Measurements from ENCODE around the gene ESRRG.

The ESRRG gene

DNA sequence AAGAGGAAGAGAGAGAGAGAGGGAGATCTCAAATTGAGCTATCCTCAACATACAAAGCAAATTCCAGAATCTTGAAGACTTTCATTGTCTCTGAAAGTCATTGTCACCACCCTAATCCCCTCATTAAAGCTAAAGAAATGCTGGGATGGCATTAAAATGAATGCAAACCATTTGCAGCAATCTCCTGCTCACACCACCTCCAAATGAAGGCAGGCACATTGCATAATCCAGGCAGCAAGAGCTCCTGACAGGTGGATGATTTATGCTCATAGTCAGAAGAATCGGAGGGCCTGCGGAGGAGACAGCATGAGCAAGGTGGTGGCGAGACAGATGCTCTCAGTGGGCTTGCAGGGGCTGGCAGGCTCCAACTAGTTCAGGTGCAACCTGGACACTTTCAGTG lies 90.2 kb downstream of the ESRRG start:
- no peak for DNase-seq (ENCODE audit: low read depth in 1 of 2, low spot score in 1 of 2)

DNA sequence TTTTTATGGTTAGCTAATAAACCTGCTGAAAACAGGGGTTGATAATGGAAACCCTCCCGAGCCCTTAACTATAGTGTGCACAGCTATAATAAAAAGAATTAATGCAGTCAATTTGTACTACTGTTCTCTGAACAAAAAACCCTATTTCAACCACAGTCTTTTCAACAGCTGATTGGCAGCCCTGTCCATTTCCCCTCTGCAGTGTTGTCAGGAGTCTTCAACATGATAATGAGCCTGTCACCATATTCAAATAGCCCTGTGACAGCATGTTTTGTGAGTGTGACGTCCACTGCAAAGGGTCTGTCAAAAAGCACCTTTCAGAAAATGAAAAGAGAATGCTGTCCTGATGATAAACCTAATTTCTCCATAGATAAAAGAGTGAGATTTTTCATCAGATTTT lies 92.7 kb downstream of the ESRRG start:
- DNase-seq (ENCODE audit: low read depth in 1 of 2, low spot score in 1 of 2): no peak

DNA sequence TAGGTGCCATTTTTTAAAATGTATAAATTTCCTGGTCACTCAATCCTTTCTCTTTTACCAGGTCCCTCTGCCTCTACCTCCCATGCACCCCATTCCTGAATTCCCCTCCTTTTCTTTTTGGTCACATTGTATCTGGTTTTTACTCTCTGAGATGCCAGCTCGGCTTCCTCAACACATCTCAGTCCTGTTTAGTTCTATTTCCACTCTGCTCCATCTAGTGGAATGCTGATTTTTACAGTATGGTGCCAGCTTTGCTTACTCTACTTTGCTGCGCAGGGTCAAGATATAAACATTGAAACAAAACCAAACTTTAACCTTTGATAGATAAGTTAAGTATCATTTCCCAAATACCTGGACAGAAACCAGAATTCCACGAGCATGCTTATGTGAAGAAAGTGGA lies 96.0 kb downstream of the ESRRG start:
- DNase-seq (ENCODE audit: low read depth in 1 of 2, low spot score in 1 of 2): no peak

DNA sequence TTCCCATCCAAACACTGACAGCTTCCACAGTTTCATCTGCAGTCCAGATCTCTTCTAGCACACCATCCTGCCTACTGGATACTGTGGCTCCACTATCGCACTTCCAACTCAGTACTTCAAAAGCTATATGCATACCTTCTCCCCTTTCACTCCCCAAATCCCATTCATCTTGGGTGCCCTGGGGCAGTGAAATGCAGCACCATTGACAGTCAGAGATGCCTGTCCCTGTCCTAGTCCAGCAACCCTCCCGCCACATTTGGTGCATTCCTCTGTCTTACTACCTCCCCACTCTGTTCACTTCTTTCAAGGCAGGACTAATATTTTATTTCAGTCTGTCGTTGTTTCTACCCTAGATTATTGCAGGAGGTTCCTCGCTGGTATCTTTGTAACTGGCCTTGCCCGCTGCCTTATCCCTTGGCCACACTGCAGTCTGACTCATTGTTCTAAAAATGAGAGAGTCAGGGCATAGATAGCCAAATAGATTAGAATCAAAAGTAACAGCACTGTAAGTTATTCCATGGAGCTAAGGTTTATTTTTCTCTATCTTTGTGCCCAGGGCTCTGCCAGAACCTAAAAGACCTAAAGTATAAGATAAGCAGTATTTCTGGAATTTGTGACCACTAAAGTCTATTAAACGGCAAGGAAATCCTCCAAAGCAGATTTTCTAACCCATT lies 96.7 kb downstream of the ESRRG start:
- no peak for DNase-seq (ENCODE audit: low read depth in 1 of 2, low spot score in 1 of 2)

DNA sequence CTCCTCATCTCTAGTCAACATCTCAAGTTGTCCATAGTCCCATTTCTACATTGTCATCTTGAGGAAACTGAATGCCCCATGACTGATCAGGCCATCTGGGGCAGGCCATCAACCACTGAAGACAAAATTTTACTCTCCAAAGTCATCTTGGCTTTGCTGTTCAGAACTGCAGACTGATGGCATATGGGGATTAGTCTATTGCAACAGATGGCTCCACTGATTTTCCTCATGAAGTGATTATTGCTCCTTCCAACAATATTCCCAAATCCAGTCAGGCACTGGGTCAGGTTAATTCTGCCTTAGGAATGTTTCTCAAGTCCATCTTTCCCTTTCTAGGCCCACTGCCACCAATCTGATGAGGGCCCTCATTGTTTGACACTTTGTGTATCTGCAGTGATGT lies 101.7 kb downstream of the ESRRG start:
- no peak for DNase-seq (ENCODE audit: low read depth in 1 of 2, low spot score in 1 of 2)

DNA sequence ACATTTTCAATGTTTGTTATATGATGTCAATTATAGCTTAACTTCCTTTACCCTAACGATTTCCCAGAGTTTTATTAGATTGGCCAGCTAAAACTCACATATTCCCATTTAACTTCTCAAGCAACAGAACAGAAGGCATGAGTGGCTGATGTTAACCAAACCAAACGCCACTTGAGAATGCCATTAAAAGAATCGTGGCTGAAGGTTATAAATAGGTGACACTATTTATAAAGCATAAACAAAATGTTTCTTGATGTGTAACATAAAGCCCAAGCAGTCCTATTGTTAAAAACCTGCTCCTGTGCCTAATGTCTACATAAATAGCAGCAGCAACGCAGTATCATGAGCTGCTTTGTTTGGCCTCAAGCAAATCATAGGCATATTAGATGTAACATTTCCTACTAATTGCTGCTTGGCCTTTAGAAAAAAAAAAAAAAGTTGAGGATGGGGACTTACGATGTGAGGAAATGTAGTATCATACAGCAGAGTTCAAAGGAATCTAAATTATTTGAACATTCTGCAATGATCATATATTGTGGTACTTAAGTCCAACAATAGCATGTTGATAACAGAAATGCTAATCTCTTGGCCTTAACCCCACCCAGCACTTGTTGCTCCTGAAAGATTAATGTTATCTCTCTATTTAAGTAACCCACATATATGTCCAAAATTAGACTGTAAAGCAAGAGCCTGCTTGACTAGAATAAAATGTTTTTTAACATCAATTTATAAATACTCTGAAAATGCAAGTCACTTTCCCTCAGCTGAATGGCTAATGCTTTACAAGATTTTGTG lies 106.0 kb downstream of the ESRRG start:
- DNase-seq (ENCODE audit: low read depth in 1 of 2, low spot score in 1 of 2): no peak

DNA sequence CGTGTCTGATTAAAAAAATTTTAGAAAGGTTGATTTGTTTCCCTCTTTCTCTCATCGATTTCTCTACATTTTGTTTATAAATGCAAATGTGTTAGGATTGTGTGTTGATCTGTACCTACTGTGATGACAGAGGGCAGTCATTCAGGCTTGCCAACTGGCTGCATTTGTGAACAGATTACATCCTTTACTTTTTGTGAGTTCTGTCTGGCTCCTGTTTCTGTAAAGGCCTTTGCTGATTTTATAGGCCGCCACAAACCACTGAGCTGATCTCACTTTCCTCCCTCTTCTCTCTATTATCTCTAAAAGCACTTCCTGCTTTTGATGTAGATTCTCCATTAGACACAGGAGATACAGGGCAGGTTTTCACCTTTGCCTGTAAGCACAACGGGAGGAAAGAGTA lies 106.8 kb downstream of the ESRRG start:
- no peak for DNase-seq (ENCODE audit: low read depth in 1 of 2, low spot score in 1 of 2)

DNA sequence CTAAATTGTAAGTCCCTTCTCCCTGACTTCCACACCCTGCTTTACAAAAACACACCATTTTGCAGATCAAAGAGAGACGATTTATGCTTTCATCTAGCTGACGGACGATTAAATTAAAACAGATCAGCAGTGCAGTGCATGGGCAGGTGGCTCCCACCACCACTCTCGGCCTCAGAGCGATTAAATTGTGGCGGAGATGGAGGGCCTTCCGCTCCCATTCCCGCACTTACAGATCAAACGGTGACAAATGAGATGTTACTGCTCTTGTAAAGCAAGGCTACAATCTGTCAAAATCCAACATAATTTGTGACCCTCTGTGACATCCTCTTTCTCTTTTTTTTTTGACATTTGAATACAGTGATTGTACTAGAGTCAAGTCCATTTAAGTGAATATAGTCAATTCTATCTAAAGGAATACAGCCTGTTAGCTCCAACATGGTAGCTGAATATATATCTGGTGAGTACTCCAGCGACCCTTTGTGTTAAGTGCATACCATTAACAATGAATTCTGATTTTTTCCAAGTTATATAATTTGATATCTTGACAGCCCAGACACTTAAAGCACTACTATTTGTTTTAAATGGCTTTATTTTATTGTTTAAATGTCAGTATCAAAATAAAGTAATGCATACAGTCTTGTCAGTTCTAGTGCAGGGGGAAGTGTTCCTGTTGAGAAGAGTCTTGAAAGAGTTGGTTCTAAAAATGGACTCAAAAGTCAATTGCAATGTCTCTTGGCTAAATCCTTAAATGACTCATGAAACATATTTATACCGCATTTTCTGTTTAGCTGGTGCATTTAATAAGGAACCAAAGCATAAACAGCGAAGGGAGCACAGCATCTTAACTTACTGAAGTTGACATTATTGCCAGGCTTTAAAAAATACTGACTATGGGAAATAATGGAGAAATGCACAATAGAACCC lies 109.0 kb downstream of the ESRRG start:
- DNase-seq (ENCODE audit: low read depth in 1 of 2, low spot score in 1 of 2): no peak

DNA sequence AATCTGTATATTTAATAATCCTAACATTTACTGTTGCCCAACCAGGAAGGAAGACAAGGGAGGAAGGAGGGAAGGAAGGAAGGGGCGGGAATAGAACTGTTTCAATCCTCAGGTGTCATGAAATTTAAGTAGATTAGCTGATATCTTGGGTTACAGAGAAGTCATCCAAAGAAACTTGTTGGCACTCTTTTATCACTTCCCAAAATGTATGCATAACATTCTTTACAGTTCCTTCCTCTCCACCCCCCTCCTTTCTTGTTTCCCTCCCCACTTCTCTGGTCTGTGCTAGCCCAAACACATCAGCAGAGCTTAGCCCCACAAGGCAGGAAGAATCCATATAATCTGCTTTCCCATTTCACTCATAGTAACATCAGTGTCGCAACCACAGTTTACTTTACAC lies 110.9 kb downstream of the ESRRG start:
- no peak for DNase-seq (ENCODE audit: low read depth in 1 of 2, low spot score in 1 of 2)

DNA sequence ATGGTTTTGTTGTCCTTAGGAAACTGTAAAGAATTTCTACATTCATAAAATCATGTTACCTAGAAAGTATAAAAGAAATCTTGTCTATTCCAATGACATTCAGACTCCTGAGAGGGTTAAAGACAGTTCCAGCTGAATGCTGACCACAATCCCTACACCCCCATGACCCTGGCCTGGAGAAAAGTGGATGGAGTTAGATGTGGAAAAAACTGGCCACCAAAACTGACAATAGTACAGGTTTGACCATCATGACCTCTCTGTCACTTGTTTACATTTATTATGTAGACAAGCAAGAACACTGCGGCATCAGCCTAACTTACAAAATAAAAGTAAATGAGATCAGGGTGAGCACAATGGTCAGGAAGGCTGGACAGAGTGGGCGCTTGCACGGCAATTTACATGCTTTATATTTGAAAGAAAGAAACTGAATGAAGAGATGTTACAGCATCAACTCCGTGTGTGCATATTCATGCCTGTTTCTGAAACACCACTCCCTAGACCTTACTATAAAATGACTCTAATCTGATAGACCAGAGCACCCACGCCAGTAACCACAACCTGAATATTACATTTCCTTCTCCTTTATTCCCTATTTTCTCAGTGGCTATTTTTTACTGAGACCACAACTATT lies 116.0 kb downstream of the ESRRG start:
- no peak for DNase-seq (ENCODE audit: low read depth in 1 of 2, low spot score in 1 of 2)

DNA sequence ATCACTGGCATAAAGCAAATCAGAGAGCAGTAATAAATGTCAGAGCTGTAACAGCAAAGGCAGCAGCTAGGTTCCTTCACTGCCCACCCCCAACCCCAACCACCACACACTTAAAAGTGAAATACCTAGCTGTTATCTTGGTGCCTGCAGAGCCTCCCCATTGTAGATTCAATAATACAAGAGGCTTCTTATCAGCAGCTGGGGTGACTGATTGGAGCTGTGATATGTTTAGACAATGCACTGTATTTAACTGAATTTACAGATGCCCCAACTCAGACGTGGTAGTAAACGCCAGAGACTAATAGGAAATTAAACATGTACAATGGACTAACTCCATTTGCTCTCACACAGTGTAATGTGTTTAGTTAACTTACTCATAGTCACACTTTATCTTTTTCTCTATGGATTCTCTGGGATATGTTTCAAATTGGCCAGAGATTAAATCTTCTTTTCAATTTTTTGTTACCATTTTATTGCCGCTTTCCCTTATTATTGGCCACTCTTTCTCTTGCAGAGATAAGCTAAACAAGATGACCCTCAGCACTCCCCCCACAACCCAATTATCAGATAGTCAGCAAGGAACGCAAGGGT lies 117.1 kb downstream of the ESRRG start:
- DNase-seq (ENCODE audit: low read depth in 1 of 2, low spot score in 1 of 2): no peak

DNA sequence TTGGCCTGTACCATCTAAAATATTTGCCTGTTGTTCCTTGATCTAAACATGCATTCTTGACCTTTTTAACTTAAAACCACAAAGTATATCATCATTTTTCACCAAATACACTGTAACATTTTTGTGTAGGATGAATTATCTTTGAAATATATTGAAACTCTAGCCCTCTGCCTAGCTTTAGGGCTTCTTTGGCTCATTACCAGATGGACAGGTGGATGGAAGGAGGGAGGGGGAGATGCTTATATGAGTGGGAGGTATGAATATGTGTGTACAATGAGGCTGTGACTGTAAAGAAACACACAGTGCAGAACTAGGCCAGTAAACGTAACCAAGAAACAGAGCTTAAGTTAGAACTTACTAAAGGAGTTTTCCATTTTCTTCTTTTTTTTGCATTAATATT lies 118.5 kb downstream of the ESRRG start:
- DNase-seq (ENCODE audit: low read depth in 1 of 2, low spot score in 1 of 2): no peak

DNA sequence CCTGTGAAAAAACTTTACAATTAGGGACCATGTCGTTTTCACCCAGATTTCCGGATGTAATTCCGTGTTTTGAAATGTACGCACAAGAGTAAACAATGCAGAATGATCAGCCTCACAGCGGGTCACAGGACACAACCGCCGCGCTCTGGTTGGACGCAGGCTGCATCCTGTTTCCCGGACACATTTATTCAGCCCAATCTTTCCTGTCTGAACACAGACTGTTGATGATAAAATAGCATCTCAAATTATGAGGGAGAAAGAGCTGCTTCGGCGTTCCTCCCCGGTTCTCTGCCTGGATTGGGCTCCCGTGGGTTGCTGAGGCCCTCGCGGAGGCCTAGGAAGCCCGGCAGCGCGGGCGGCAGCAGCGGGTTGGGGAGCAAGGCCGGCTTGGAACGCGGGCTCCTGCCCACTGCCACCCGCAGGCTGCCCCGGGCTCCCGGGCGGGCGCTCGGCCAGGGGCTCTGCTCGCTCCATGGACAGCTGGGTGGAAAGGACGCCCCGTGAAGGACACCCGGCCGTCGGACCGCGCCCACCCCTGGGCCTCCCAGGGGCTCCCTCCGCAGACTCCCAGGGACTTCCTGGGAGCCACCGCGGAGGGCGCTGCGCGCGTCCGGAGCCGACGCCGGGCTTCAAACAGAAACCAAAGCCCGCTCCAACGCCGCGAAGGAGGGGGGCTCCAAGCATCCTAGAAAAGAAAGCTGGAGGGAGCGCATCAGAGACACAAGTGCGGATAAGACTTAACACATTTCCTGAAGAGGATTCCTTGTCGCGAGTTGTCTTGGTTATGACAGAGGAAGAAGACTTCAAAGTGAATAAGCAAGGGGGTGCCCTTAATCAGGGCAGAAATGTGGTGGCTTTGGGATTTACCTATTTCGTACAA lies 122.3 kb downstream of the ESRRG start:
- DNase-seq (ENCODE audit: low read depth in 1 of 2, low spot score in 1 of 2): no peak

DNA sequence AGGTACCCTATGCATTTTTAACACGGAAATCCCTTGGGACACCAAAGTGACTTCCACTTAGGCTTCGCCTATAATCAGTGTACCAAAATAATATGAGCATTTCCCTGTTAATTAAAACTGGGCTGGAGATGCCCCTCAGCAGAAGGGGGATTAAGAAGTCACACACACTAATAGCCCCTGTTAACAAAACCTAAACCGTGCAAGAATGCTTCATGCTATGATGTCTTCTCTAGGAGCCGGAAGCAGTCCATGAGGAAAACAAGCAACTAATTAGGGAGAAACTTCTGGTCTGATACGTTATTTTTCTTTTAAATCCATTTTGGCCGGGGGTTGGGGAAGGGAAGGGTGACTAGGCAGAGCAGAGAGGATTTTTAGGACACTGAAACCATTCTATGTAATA lies 123.4 kb downstream of the ESRRG start:
- DNase-seq (ENCODE audit: low read depth in 1 of 2, low spot score in 1 of 2): no peak

DNA sequence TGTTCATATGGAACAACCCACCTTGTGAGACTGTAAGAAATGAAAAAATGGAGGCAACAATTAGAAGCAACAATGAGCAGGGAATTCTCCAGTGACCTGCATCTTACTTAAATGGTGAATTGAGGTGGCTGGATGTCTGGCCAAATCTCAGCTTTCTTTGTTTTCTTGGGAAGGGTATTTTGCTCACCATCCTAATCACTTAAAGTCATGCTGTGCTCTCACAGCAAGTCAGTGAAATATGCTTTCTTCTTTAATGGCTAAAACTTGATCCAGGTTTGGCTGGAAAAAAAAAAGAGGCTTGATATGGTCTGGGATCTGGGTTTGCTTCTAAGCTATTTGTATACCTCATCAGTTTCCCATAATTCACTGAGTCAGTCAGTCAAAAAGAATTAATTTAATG lies 124.8 kb downstream of the ESRRG start:
- DNase-seq (ENCODE audit: low read depth in 1 of 2, low spot score in 1 of 2): no peak

DNA sequence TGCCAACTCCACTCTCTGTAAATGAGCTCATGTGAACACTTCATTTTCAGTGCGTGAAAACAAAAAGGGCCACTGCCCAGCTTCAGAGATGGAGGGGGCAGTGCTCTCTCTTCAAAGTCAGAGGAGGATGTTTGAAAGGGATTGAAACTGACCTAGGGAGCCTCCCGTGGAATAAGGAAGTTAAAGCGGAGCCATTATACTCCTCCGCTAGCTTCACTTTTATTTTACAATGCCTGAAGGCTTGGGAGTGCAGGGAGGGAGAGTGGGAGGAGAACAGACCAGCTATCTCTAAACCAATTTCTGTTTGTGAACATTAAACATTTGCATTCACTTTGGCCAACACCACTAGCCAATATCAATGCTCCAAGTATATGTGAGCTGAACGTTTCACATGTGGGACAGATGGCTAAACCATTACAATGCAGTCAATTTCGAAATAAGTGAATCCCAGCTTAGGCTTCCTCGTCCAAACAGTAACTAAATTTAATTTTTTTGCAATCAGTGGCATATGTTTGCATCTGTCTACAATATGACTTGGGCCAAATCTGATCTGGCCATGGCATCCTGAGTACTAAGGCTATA lies 126.9 kb downstream of the ESRRG start:
- no peak for DNase-seq (ENCODE audit: low read depth in 1 of 2, low spot score in 1 of 2)

DNA sequence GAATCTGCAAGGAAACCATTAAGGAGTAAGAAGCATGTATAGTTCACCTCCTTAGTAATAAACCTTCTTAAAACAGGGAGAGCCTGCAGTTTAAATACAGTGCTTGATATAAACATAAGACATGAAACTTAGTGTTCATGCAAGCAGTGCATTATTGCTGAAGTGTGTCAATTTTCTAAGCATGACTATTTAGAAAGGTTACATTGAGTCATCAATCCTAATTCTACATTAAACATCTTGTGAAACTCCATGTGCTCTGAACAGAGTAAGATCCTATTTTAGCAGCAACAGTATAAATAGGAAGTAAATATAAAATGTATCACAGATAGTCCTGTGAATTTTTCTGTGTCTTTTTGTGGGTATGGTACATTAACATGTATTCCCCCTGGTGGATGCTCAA lies 135.5 kb downstream of the ESRRG start:
- DNase-seq (ENCODE audit: low read depth in 1 of 2, low spot score in 1 of 2): no peak

DNA sequence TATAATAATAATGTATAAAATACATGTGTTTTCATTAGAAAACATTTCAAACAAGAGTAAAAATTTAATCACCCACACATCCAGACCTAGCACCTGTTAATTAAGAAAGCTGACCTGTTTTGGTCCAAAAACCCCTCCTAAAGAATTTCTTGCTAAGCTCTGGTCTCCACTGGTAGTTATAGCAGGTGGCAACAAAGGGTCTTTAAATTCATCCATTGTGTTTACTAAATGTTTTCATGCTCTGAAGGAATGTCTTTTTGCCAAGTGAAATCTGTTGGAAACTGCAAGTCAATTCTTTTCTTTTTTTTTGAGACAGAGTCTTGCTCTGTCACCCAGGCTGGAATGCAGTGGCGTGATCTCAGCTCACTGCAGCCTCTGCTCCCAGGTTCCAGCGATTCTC lies 141.1 kb downstream of the ESRRG start:
- DNase-seq (ENCODE audit: low read depth in 1 of 2, low spot score in 1 of 2): no peak

DNA sequence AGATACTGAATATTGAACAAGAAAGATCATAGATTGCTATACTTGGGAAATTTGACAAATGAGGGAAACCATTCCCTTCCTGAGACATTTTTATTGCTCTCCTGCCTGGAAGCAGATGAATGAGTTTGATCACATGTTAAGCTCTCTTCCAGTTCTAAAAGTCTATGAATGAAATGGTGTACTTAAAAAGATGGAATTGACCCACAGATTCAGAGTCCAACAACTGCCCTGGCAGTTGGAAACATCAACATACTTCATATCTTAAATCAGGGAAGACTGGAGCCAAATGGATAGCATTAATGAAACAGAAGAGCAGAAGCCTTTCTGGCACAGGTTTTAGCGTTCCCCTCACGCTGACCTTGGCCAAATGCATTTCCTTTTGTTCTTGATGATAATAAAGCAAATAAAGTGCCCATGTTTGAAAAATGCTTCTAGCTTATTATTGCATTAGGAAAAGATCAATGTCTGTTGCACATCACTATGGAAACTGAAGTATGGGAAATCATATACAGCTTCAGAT lies 142.6 kb downstream of the ESRRG start:
- no peak for DNase-seq (ENCODE audit: low read depth in 1 of 2, low spot score in 1 of 2)
